BLaER1 treated with 17β-estradiol and CSF1 and Interleukin-3, amounts not matched to agents 10 nM and 100 nM (cell line): ENCODE data around the gene FARS2.

ENCODE experiments used
- H3K27ac ChIP-seq, 11 experiments: shearing (Covaris generic); formaldehyde crosslinking; 2 replicates each; pipeline ENCODE4 v1.8.1; 2022
- H3K27me3 ChIP-seq, 11 experiments: shearing (Covaris generic); formaldehyde crosslinking; 2 replicates each; pipeline ENCODE4 v1.8.1; 2022
- H3K36me3 ChIP-seq, 11 experiments: shearing (Covaris generic); formaldehyde crosslinking; 2 replicates each; pipeline ENCODE4 v1.8.1; 2022
- H3K4me1 ChIP-seq, 10 experiments: shearing (Covaris generic); formaldehyde crosslinking; 2 replicates each; pipeline ENCODE4 v1.8.1; 2022
- H3K4me2 ChIP-seq, 11 experiments: shearing (Covaris generic); formaldehyde crosslinking; 2 replicates each; pipeline ENCODE4 v1.8.1; 2022
- H3K4me3 ChIP-seq, 10 experiments: shearing (Covaris generic); formaldehyde crosslinking; 2 replicates each; pipeline ENCODE4 v1.8.1; 2022
- H3K9ac ChIP-seq, 11 experiments: shearing (Covaris generic); formaldehyde crosslinking; 2 replicates each; pipeline ENCODE4 v1.8.1; 2022
- H3K9me3 ChIP-seq, 11 experiments: shearing (Covaris generic); formaldehyde crosslinking; replicated peaks in 1 of 11; 2 replicates each; pipeline ENCODE4 v1.8.1; 2022
- H4K20me1 ChIP-seq, 11 experiments: shearing (Covaris generic); formaldehyde crosslinking; 2 replicates each; pipeline ENCODE4 v1.8.1; 2022
- Cebpa-rat ChIP-seq, 11 experiments: shearing (Covaris generic); IDR thresholded peaks; 2 replicates each; pipeline ENCODE4 v1.8.1; 2022

Gene FARS2

GRCh38 chr6:5809450-5809849 is 548.1 kb downstream of the FARS2 start:
- peaks cover 0 to 22% (median 6%) of the 10 kb centered on the region in 10 experiments; a peak in 12 of 20 replicates for H3K4me1 ChIP-seq
- H3K9ac ChIP-seq, result no peak overlapping the region
- H3K27me3 ChIP-seq, result no peaks in the 10 kb centered on the region
- peak overlapping the region in 4 of 11 experiments; percentile 6 to 36 (median 24); a peak in 6 of 22 replicates for H3K4me2 ChIP-seq
- TF ChIP-seq Cebpa-rat (IDR thresholded peaks at IDR 0.05), result no peak
- H3K36me3 ChIP-seq, result peaks cover 0 to 13% (median 0%) of the 10 kb centered on the region in 11 experiments; a peak in 4 of 22 replicates
- H4K20me1 ChIP-seq, result no peaks in the 10 kb centered on the region
- H3K9me3 ChIP-seq, result peaks cover 48 to 74% (median 64%) of the 10 kb centered on the region in 11 experiments
- H3K4me3 ChIP-seq, result no peak overlapping the region
- H3K27ac ChIP-seq, result no peak overlapping the region

GRCh38 chr6:5811997-5812396 is 550.7 kb downstream of the FARS2 start:
- Histone ChIP-seq H3K9ac (no peak overlapping the region), H4K20me1 (no peaks in the 10 kb centered on the region), H3K4me3 (no peak overlapping the region), H3K27me3 (no peaks in the 10 kb centered on the region), H3K4me1 (peaks cover 0 to 22% (median 6%) of the 10 kb centered on the region in 10 experiments; a peak in 12 of 20 replicates), H3K36me3 (peaks cover 0 to 4% (median 0%) of the 10 kb centered on the region in 11 experiments; a peak in 2 of 22 replicates), H3K9me3 (peaks cover 25 to 53% (median 39%) of the 10 kb centered on the region in 11 experiments), H3K27ac (no peak overlapping the region), H3K4me2 (no peak overlapping the region)
- no peak for TF ChIP-seq Cebpa-rat (IDR thresholded peaks at IDR 0.05)

DNA sequence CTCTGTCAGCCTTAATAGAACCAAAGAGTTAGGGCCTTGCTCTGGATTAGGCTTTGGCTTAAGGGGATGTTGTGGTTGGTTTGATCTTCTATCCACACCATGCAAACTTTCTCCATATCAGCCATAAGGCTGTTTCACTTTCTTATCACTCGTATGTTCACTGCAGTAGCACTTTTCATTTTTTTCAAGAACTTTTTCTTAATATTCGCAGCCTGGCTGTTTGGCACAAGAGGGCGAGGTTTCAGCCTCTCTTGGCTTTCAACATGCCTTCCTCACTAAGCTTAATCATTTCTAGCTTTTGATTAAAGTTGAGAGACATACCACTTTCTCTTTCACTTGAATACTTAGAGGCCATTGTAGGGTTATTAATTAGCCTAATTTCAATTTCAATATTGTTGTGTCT is 552.3 kb downstream of the FARS2 start:
- H3K4me3 ChIP-seq, result no peak overlapping the region
- peaks cover 0 to 22% (median 6%) of the 10 kb centered on the region in 10 experiments; a peak in 12 of 20 replicates for H3K4me1 ChIP-seq
- H3K9me3 ChIP-seq, result peaks cover 16 to 37% (median 30%) of the 10 kb centered on the region in 11 experiments
- H3K27me3 ChIP-seq, result no peaks in the 10 kb centered on the region
- no peak overlapping the region for H3K27ac ChIP-seq
- H3K9ac ChIP-seq, result no peak overlapping the region
- H3K36me3 ChIP-seq, result no peaks in the 10 kb centered on the region
- TF ChIP-seq Cebpa-rat (IDR thresholded peaks at IDR 0.05), result no peak
- H3K4me2 ChIP-seq, result peak overlapping the region in 7 of 11 experiments; percentile 9 to 41 (median 32); a peak in 9 of 22 replicates
- no peaks in the 10 kb centered on the region for H4K20me1 ChIP-seq

- Histone ChIP-seq H3K36me3 (no peaks in the 10 kb centered on the region), H3K4me2 (peak overlapping the region in 6 of 11 experiments; percentile 10 to 41 (median 32); a peak in 8 of 22 replicates), H3K9ac (no peak overlapping the region), H3K27ac (no peak overlapping the region), H3K4me3 (no peak overlapping the region), H3K4me1 (peaks cover 0 to 22% (median 6%) of the 10 kb centered on the region in 10 experiments; a peak in 12 of 20 replicates), H3K27me3 (no peaks in the 10 kb centered on the region), H3K9me3 (peaks cover 16 to 34% (median 29%) of the 10 kb centered on the region in 11 experiments), H4K20me1 (no peaks in the 10 kb centered on the region)
- no peak for TF ChIP-seq Cebpa-rat (IDR thresholded peaks at IDR 0.05)
These were observed 552.8 kb downstream of the FARS2 start for GRCh38 chr6:5814116-5814515.

- no peaks in the 10 kb centered on the region for H3K27me3 ChIP-seq
- H3K4me3 ChIP-seq, result no peak overlapping the region
- no peak for TF ChIP-seq Cebpa-rat (IDR thresholded peaks at IDR 0.05)
- no peak overlapping the region for H3K4me2 ChIP-seq
- no peaks in the 10 kb centered on the region for H4K20me1 ChIP-seq
- no peak overlapping the region for H3K27ac ChIP-seq
- peaks cover 0 to 16% (median 4%) of the 10 kb centered on the region in 10 experiments; a peak in 10 of 20 replicates for H3K4me1 ChIP-seq
- no peak overlapping the region for H3K9ac ChIP-seq
- no peaks in the 10 kb centered on the region for H3K36me3 ChIP-seq
- peaks cover 16 to 34% (median 29%) of the 10 kb centered on the region in 11 experiments for H3K9me3 ChIP-seq
These were observed 553.6 kb downstream of the FARS2 start for GRCh38 chr6:5814901-5815300.

- H3K4me1 ChIP-seq, result peaks cover 0 to 17% (median 4%) of the 10 kb centered on the region in 10 experiments; a peak in 7 of 20 replicates
- H3K4me3 ChIP-seq, result no peak overlapping the region
- no peaks in the 10 kb centered on the region for H3K27me3 ChIP-seq
- H4K20me1 ChIP-seq, result no peaks in the 10 kb centered on the region
- H3K27ac ChIP-seq, result no peak overlapping the region
- H3K36me3 ChIP-seq, result no peaks in the 10 kb centered on the region
- H3K9ac ChIP-seq, result no peak overlapping the region
- peaks cover 12 to 26% (median 19%) of the 10 kb centered on the region in 11 experiments for H3K9me3 ChIP-seq
- no peak overlapping the region for H3K4me2 ChIP-seq
- no peak for TF ChIP-seq Cebpa-rat (IDR thresholded peaks at IDR 0.05)
These were observed 556.6 kb downstream of the FARS2 start for GRCh38 chr6:5817869-5818268.

DNA sequence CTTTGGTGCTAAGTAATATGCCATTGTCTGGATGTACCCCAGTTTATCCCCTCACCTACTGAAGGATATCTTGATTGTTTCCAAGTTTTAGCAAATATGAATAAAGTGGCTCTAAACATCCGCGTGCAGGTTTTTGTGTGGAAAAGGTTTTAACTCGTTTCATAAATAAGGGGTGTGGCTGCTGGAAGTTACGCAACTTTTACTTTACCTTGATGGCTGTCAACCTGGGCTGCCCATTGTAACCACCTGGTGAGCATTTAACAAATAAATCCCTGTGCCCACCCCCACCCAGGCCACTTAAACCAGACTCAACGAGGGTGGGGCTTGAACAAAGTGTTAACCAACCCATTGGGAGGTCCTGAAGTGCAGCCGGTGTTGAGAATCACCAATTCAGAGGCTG is 557.6 kb downstream of the FARS2 start:
- peaks cover 0 to 13% (median under 1%) of the 10 kb centered on the region in 10 experiments; a peak in 11 of 20 replicates for H3K4me1 ChIP-seq
- H3K36me3 ChIP-seq, result no peaks in the 10 kb centered on the region
- TF ChIP-seq Cebpa-rat (IDR thresholded peaks at IDR 0.05), result peak in 6 of 11 experiments; percentile 25 to 80 (median 41); a peak in 7 of 22 replicates
- no peak overlapping the region for H3K27ac ChIP-seq
- H3K4me2 ChIP-seq, result no peak overlapping the region
- no peaks in the 10 kb centered on the region for H4K20me1 ChIP-seq
- peaks cover 7 to 28% (median 13%) of the 10 kb centered on the region in 11 experiments; a peak in 20 of 22 replicates for H3K9me3 ChIP-seq
- H3K4me3 ChIP-seq, result no peak overlapping the region
- no peak overlapping the region for H3K9ac ChIP-seq
- no peaks in the 10 kb centered on the region for H3K27me3 ChIP-seq
